AG09309 (cell line): ENCODE results near the gene PIGU.
A peak's percentile ranks its signal among the peaks of the same experiment; 100 is the strongest.

Source experiments
- DNase-seq: peaks from one replicate; pipeline ENCODE4 v3.0.0-alpha.2; 2010; ENCODE audit warnings: low read depth
- H3K4me3 ChIP-seq: 2 replicates; pipeline ENCODE4 v1.5.1; 2011; ENCODE audit warnings: mild to moderate bottlenecking, low read depth, low read length, moderate library complexity; ENCODE audit not compliant: control insufficient read depth
- CTCF ChIP-seq: IDR thresholded peaks from 2 replicates; pipeline ENCODE4 v1.5.1; 2011; ENCODE audit warnings: mild to moderate bottlenecking, low read depth, low read length, inconsistent platforms; ENCODE audit not compliant: insufficient read depth, control insufficient read depth; ENCODE audit errors: missing control alignments

The PIGU gene

GRCh38 chr20:34573541-34574300, 103.2 kb downstream of the PIGU start:
- DNase-seq: no peak
- TF ChIP-seq CTCF: no peak
- H3K4me3 ChIP-seq: no peak overlapping the region

DNA sequence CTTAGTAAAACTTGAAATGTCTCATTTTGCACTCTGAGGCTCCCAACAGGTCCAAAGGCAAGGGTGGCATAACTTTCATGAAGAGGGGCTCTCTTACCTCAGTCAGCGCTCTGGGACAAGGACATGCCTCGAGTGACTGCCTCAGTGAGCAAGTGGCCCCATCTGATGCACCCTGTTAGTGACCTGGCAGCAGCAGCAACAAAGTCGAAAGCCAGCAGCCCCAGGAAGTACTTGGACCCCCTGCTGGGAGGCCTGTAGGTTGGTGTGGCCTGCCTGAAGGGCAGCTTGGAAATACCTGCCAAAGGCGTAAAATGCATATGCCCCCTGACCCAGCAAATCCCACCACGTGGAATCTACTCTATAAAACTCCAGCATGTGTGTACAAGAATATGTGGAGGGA, 105.1 kb downstream of the PIGU start:
- DNase-seq: no peak
- no peak overlapping the region for H3K4me3 ChIP-seq
- TF ChIP-seq CTCF: no peak

- TF ChIP-seq CTCF: no peak
- no peak overlapping the region for H3K4me3 ChIP-seq
- DNase-seq: peak; percentile 28
Measured at GRCh38 chr20:34570859-34571306, 106.0 kb downstream of the PIGU start.

DNA sequence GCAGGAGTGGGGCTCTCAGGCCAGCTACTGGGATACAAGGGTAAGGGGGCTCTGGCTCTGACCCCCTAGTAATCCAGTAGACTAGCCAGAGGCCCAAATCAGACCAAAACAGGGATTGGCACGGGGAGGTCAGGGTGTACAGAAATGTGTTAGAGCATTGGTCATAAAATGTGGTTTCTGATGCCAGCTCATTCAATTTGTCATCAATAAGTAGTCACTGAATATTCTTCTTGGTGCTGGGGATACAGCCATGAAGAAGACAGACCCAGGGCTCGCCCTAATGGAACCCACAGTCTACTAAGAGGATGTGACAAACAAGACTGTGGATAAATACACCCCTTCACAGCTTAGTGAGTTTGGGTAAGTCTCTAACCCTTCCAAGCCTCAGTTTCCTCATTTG, 107.3 kb downstream of the PIGU start:
- no peak for TF ChIP-seq CTCF
- DNase-seq: no peak
- H3K4me3 ChIP-seq: no peak overlapping the region

- no peak overlapping the region for H3K4me3 ChIP-seq
- no peak for DNase-seq
- no peak for TF ChIP-seq CTCF
Measured at GRCh38 chr20:34567892-34568865, 108.7 kb downstream of the PIGU start.

GRCh38 chr20:34566978-34567891, 109.7 kb downstream of the PIGU start:
- DNase-seq: no peak
- no peak for TF ChIP-seq CTCF

More at GRCh38 chr20:34566978-34567891, 109.7 kb downstream of the PIGU start:
- H3K4me3 ChIP-seq: no peak overlapping the region
